HEK293 (cell line): Measurements from ENCODE around the gene GAMT.
A peak's percentile ranks its signal among the peaks of the same experiment; 100 is the strongest.

Experiments
- FEZF1 ChIP-seq: fragments of 450-650 bp; formaldehyde crosslinking; IDR thresholded peaks from 2 replicates; pipeline ENCODE4 v1.5.1; 2016; ENCODE audit warnings: missing biosample characterization, missing genetic modification characterization
- HOXC10 ChIP-seq: sonication (generic); formaldehyde crosslinking; IDR thresholded peaks from 2 replicates; pipeline ENCODE4 v1.8.1; 2023; ENCODE audit warnings: mild to moderate bottlenecking, missing genetic modification reagents
- KLF8 ChIP-seq: fragments of 450-650 bp; formaldehyde crosslinking; IDR thresholded peaks from 2 replicates; pipeline ENCODE4 v1.5.1; 2016; ENCODE audit warnings: missing biosample characterization, missing genetic modification characterization
- MZF1 ChIP-seq: fragments of 450-650 bp; formaldehyde crosslinking; IDR thresholded peaks from 2 replicates; pipeline ENCODE4 v1.5.1; 2017; ENCODE audit warnings: missing biosample characterization, missing genetic modification characterization, borderline replicate concordance
- PBX3 ChIP-seq: sonication (generic); formaldehyde crosslinking; IDR thresholded peaks from 2 replicates; pipeline ENCODE4 v1.8.1; 2022; ENCODE audit warnings: mild to moderate bottlenecking, moderate library complexity, missing genetic modification reagents
- SCRT2 ChIP-seq: fragments of 450-650 bp; formaldehyde crosslinking; IDR thresholded peaks from 2 replicates; pipeline ENCODE4 v1.5.1; 2016; ENCODE audit warnings: missing biosample characterization, missing genetic modification characterization
- SETDB1 ChIP-seq: IDR thresholded peaks from one replicate; pipeline ENCODE4 v1.6.1; 2017; ENCODE audit warnings: mild to moderate bottlenecking, low read length, moderate library complexity, mixed read lengths; ENCODE audit not compliant: insufficient read length
- SP2 ChIP-seq: fragments of 450-650 bp; formaldehyde crosslinking; IDR thresholded peaks from 2 replicates; pipeline ENCODE4 v1.5.1; 2016; ENCODE audit warnings: missing biosample characterization, missing genetic modification characterization
- SP3 ChIP-seq: fragments of 450-650 bp; formaldehyde crosslinking; IDR thresholded peaks from 2 replicates; pipeline ENCODE4 v1.5.1; 2016; ENCODE audit warnings: missing biosample characterization, missing genetic modification characterization
- TCF7L2 ChIP-seq: IDR thresholded peaks from 2 replicates; pipeline ENCODE4 v1.6.1; 2011; ENCODE audit warnings: low read depth, mild to moderate bottlenecking, inconsistent platforms, low read length, moderate library complexity, borderline replicate concordance
- ZBTB1 ChIP-seq: fragments of 450-650 bp; formaldehyde crosslinking; IDR thresholded peaks from 2 replicates; pipeline ENCODE4 v1.5.1; 2016; ENCODE audit warnings: missing biosample characterization, missing genetic modification characterization
- ZBTB7A ChIP-seq: fragments of 450-650 bp; formaldehyde crosslinking; IDR thresholded peaks from 2 replicates; pipeline ENCODE4 v1.5.1; 2016; ENCODE audit warnings: low read depth, missing biosample characterization, missing genetic modification characterization
- ZFP37 ChIP-seq: fragments of 450-650 bp; formaldehyde crosslinking; IDR thresholded peaks from 2 replicates; pipeline ENCODE4 v1.5.1; 2016; ENCODE audit warnings: missing biosample characterization, missing genetic modification characterization
- ZNF114 ChIP-seq: fragments of 450-650 bp; formaldehyde crosslinking; IDR thresholded peaks from 2 replicates; pipeline ENCODE4 v1.5.0; 2017; ENCODE audit warnings: missing biosample characterization, missing genetic modification characterization
- ZNF121 ChIP-seq: fragments of 450-650 bp; formaldehyde crosslinking; IDR thresholded peaks from 2 replicates; pipeline ENCODE4 v1.5.1; 2016; ENCODE audit warnings: missing biosample characterization, missing genetic modification characterization
- ZNF133 ChIP-seq: fragments of 450-650 bp; formaldehyde crosslinking; IDR thresholded peaks from 2 replicates; pipeline ENCODE4 v1.5.1; 2016; ENCODE audit warnings: missing biosample characterization, missing genetic modification characterization
- ZNF2 ChIP-seq: fragments of 450-650 bp; formaldehyde crosslinking; IDR thresholded peaks from 2 replicates; pipeline ENCODE4 v1.5.1; 2016; ENCODE audit warnings: missing biosample characterization, missing genetic modification characterization
- ZNF214 ChIP-seq: fragments of 450-650 bp; formaldehyde crosslinking; IDR thresholded peaks from 2 replicates; pipeline ENCODE4 v1.5.1; 2017; ENCODE audit warnings: missing biosample characterization, mild to moderate bottlenecking, missing genetic modification characterization, borderline replicate concordance
- ZNF26 ChIP-seq: fragments of 450-650 bp; formaldehyde crosslinking; IDR thresholded peaks from 2 replicates; pipeline ENCODE4 v1.5.1; 2016; ENCODE audit warnings: missing biosample characterization, missing genetic modification characterization
- ZNF292 ChIP-seq: fragments of 450-650 bp; formaldehyde crosslinking; IDR thresholded peaks from 2 replicates; pipeline ENCODE4 v1.5.1; 2016; ENCODE audit warnings: low read depth, missing biosample characterization, missing genetic modification characterization, borderline replicate concordance
- ZNF302 ChIP-seq: fragments of 450-650 bp; formaldehyde crosslinking; IDR thresholded peaks from 2 replicates; pipeline ENCODE4 v1.5.1; 2016; ENCODE audit warnings: missing biosample characterization, missing genetic modification characterization, low read depth
- ZNF311 ChIP-seq: fragments of 450-650 bp; formaldehyde crosslinking; IDR thresholded peaks from 2 replicates; pipeline ENCODE4 v1.5.1; 2017; ENCODE audit warnings: missing biosample characterization, missing genetic modification characterization, borderline replicate concordance
- ZNF350 ChIP-seq: fragments of 450-650 bp; formaldehyde crosslinking; IDR thresholded peaks from 2 replicates; pipeline ENCODE4 v1.5.0; 2017; ENCODE audit warnings: missing biosample characterization, mild to moderate bottlenecking, missing genetic modification characterization
- ZNF362 ChIP-seq: fragments of 450-650 bp; formaldehyde crosslinking; IDR thresholded peaks from 2 replicates; pipeline ENCODE4 v1.5.1; 2016; ENCODE audit warnings: missing biosample characterization, missing genetic modification characterization
- ZNF366 ChIP-seq: fragments of 450-650 bp; formaldehyde crosslinking; conservative IDR thresholded peaks from 2 replicates; pipeline ENCODE4 v1.5.1; 2016; ENCODE audit warnings: missing biosample characterization, missing genetic modification characterization
- ZNF394 ChIP-seq: fragments of 450-650 bp; formaldehyde crosslinking; IDR thresholded peaks from 2 replicates; pipeline ENCODE4 v1.5.1; 2016; ENCODE audit warnings: missing biosample characterization, missing genetic modification characterization, mild to moderate bottlenecking, moderate library complexity, borderline replicate concordance
- ZNF548 ChIP-seq: fragments of 450-650 bp; formaldehyde crosslinking; IDR thresholded peaks from 2 replicates; pipeline ENCODE4 v1.5.1; 2016; ENCODE audit warnings: missing biosample characterization, missing genetic modification characterization
- ZNF610 ChIP-seq: fragments of 450-650 bp; formaldehyde crosslinking; IDR thresholded peaks from 2 replicates; pipeline ENCODE4 v1.5.1; 2016; ENCODE audit warnings: missing biosample characterization, missing genetic modification characterization, borderline replicate concordance
- ZNF623 ChIP-seq: fragments of 450-650 bp; formaldehyde crosslinking; IDR thresholded peaks from 2 replicates; pipeline ENCODE4 v1.5.1; 2016; ENCODE audit warnings: missing biosample characterization, missing genetic modification characterization
- ZNF624 ChIP-seq: fragments of 450-650 bp; formaldehyde crosslinking; IDR thresholded peaks from 2 replicates; pipeline ENCODE4 v1.5.1; 2017; ENCODE audit warnings: missing biosample characterization, missing genetic modification characterization
- ZNF626 ChIP-seq: fragments of 450-650 bp; sonication (Bioruptor Pico); formaldehyde crosslinking; IDR thresholded peaks from 2 replicates; pipeline ENCODE4 v1.5.1; 2018; ENCODE audit warnings: missing biosample characterization, missing genetic modification characterization, inconsistent platforms
- ZNF654 ChIP-seq: fragments of 450-650 bp; formaldehyde crosslinking; IDR thresholded peaks from 2 replicates; pipeline ENCODE4 v1.5.1; 2016; ENCODE audit warnings: low read depth, missing biosample characterization, missing genetic modification characterization
- ZNF660 ChIP-seq: fragments of 450-650 bp; IDR thresholded peaks from 2 replicates; pipeline ENCODE4 v1.5.1; 2018; ENCODE audit warnings: missing biosample characterization, mild to moderate bottlenecking, missing genetic modification characterization
- ZNF747 ChIP-seq: fragments of 450-650 bp; formaldehyde crosslinking; IDR thresholded peaks from 2 replicates; pipeline ENCODE4 v1.5.1; 2016; ENCODE audit warnings: missing biosample characterization, missing genetic modification characterization
- ZNF792 ChIP-seq: fragments of 450-650 bp; formaldehyde crosslinking; IDR thresholded peaks from 2 replicates; pipeline ENCODE4 v1.5.1; 2016; ENCODE audit warnings: missing biosample characterization, missing genetic modification characterization
- ZNF830 ChIP-seq: fragments of 450-650 bp; IDR thresholded peaks from 2 replicates; pipeline ENCODE4 v1.5.0; 2018; ENCODE audit warnings: missing biosample characterization, missing genetic modification characterization, low read depth, mild to moderate bottlenecking, moderate library complexity
- ZXDB ChIP-seq: fragments of 450-650 bp; formaldehyde crosslinking; IDR thresholded peaks from 2 replicates; pipeline ENCODE4 v1.5.1; 2016; ENCODE audit warnings: missing biosample characterization, missing genetic modification characterization
- TF ChIP-seq, protein P1 (sequence below): fragments of 450-650 bp; formaldehyde crosslinking; IDR thresholded peaks from 2 replicates; pipeline ENCODE4 v1.5.1; 2017; ENCODE audit warnings: missing biosample characterization, missing genetic modification characterization

The GAMT gene

DNA sequence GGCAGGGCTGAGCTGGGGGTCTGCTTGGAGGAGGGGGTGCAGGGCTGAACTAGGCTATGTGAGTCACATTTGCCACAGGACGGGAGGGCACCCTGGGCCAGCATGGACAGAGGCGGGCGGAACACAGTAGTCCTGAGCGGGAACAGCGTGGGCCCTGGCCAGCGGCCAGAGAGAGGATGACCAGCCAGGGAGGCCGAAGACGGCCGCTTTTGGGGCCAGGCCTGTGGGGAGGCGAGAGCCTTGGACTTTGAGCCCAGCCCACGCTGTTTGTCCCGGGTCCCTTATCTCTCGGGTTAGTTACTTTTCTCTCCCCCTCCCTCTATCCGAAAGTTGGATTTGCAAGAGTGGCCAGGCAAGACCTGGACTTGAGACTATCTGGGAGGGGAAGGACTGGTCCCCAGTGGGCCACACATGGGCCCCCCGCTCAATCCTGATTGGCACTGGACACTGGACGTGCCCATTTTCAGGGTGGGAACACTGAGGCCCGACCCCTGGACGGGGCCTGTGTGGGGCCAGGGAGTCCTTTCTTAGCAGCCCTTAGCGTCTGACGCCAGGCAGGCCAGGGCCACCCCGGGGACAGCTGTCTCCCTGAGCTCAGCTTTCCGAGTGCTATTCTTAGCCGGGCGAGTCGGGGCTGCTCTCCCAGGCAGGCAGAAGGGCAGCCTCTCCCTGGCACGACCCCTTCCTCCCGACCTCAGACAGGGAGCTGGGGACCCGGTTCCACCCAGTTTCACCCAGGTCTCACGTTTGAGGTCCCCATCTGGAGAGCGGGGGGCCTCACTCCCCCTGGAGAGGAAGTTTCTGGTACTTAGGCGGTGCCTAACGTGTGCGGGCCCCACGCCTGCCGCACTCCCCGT, 833 bp downstream of the GAMT start (continued):
- TF ChIP-seq ZBTB7A (no peak), ZNF121 (tag by site-specific recombination) (peak; percentile 74), ZNF654 (tag by site-specific recombination) (no peak), TCF7L2 (no peak), SETDB1 (no peak), ZNF747 (tag by site-specific recombination) (no peak), HOXC10 (CRISPR knock-in tag) (no peak), ZNF214 (tag by site-specific recombination) (no peak), SP3 (tag by site-specific recombination) (no peak), ZNF830 (tag by site-specific recombination) (no peak), ZNF26 (tag by site-specific recombination) (no peak), FEZF1 (tag by site-specific recombination) (no peak), ZNF366 (tag by site-specific recombination) (peak; percentile 63), ZNF311 (tag by site-specific recombination) (no peak), ZNF362 (tag by site-specific recombination) (no peak), ZFP37 (tag by site-specific recombination) (no peak), ZXDB (tag by site-specific recombination) (0 out of 2 replicates have a peak, but pooled peaks have one; percentile 19), ZNF2 (tag by site-specific recombination) (peak; percentile 29; the same call in 1 of the 2 replicates), SCRT2 (tag by site-specific recombination) (no peak), ZNF548 (tag by site-specific recombination) (no peak), ZBTB1 (no peak), ZNF292 (tag by site-specific recombination) (no peak), MZF1 (tag by site-specific recombination) (no peak), ZNF623 (no peak), ZNF114 (tag by site-specific recombination) (no peak), ZNF350 (tag by site-specific recombination) (no peak), ZNF624 (tag by site-specific recombination) (no peak), PBX3 (CRISPR knock-in tag) (0 out of 2 replicates have a peak, but pooled peaks have one; percentile 13), ZNF394 (tag by site-specific recombination) (no peak), ZNF792 (no peak), KLF8 (peak; percentile 67; the same call in 1 of the 2 replicates), ZNF660 (tag by site-specific recombination) (no peak), ZNF302 (tag by site-specific recombination) (no peak), ZNF610 (no peak), ZNF133 (tag by site-specific recombination) (no peak), ZNF626 (tag by site-specific recombination) (no peak), SP2 (tag by site-specific recombination) (peak; percentile 31; the same call in 1 of the 2 replicates)
- TF ChIP-seq, protein P1, sequence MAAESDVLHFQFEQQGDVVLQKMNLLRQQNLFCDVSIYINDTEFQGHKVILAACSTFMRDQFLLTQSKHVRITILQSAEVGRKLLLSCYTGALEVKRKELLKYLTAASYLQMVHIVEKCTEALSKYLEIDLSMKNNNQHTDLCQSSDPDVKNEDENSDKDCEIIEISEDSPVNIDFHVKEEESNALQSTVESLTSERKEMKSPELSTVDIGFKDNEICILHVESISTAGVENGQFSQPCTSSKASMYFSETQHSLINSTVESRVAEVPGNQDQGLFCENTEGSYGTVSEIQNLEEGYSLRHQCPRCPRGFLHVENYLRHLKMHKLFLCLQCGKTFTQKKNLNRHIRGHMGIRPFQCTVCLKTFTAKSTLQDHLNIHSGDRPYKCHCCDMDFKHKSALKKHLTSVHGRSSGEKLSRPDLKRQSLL, result no peak
